Left ventricle myocardium inferior (tissue), 1 donor: ENCODE data around the gene CDH26. TPM values are rescaled to one million over a fixed set of nuclear protein-coding genes. Genes with fewer than 3 reads are reported as not detected.

ENCODE experiments used
- DNase-seq: peaks from one replicate; pipeline ENCODE4 v3.0.0-alpha.2; 2020
- H3K27ac ChIP-seq: fragments of 200-600 bp; replicated peaks from 2 replicates; pipeline ENCODE4 v1.8.0; 2021
- H3K27me3 ChIP-seq: fragments of 200-600 bp; 2 replicates; pipeline ENCODE4 v1.8.0; 2021; ENCODE audit warnings: low read depth
- H3K36me3 ChIP-seq: fragments of 200-600 bp; 2 replicates; pipeline ENCODE4 v1.8.0; 2021
- H3K4me1 ChIP-seq: fragments of 200-600 bp; 2 replicates; pipeline ENCODE4 v1.8.0; 2021
- H3K4me3 ChIP-seq: fragments of 200-600 bp; 2 replicates; pipeline ENCODE4 v1.8.0; 2021; ENCODE audit warnings: mild to moderate bottlenecking, moderate library complexity
- H3K9me3 ChIP-seq: fragments of 200-600 bp; replicated peaks from 2 replicates; pipeline ENCODE4 v1.8.0; 2021
- intact Hi-C: fragments of 100-400 bp; cut with micrococcal nuclease; formaldehyde crosslinking; loops from one replicate; pipeline ENCODE4 v1.11.0; 2022
- total RNA-seq: library from RNA; stranded (reverse); fragmentation: NEBNext Ultra II Directional; extraction: Animal tissue kit (Norgen Biotek cat#: 25700); gene quantifications from one replicate; pipeline ENCODE4 v1.2.1, GENCODE V29; 2021
- TF ChIP-seq, protein P1 (sequence below): fragments of 200-600 bp; IDR thresholded peaks from 2 replicates; pipeline ENCODE4 v1.8.0; 2021; ENCODE audit warnings: antibody characterized with exemption, mild to moderate bottlenecking, borderline replicate concordance
- donor health status: DM: no; HTN: yes; CAD: no; lungs with severe emphysema.

Gene CDH26
- total RNA-seq, 1 donor from 2014 or later: 1.3 TPM

DNA sequence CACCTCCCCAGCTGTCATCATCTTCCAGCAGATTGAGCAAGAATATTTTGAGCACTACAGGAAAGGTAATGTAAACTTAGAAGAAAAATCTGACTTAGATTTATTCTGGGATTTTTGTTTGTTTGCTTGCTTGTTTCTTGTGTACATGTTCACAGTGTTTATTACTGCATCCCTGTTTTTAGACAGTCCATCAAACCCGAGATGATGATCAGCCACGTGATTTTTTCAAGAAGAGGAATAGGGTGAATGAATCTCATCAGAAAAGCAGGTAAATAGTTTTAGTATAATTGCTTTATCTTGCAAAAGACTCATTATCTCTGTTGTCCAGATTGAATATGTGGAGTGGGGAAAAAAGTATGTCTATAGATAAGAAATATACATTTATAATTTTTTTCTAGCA lies 16.0 kb upstream of the CDH26 start:
- H3K9me3 ChIP-seq: no peaks in the 10 kb centered on the region
- H3K4me1 ChIP-seq: peaks cover 83% of the 10 kb centered on the region
- H3K36me3 ChIP-seq: peaks cover 37% of the 10 kb centered on the region
- peak overlapping the region; percentile 100 for H3K27ac ChIP-seq
- intact Hi-C loops: no loop called here
- H3K4me3 ChIP-seq: peak overlapping the region; percentile 85
- TF ChIP-seq, protein P1, sequence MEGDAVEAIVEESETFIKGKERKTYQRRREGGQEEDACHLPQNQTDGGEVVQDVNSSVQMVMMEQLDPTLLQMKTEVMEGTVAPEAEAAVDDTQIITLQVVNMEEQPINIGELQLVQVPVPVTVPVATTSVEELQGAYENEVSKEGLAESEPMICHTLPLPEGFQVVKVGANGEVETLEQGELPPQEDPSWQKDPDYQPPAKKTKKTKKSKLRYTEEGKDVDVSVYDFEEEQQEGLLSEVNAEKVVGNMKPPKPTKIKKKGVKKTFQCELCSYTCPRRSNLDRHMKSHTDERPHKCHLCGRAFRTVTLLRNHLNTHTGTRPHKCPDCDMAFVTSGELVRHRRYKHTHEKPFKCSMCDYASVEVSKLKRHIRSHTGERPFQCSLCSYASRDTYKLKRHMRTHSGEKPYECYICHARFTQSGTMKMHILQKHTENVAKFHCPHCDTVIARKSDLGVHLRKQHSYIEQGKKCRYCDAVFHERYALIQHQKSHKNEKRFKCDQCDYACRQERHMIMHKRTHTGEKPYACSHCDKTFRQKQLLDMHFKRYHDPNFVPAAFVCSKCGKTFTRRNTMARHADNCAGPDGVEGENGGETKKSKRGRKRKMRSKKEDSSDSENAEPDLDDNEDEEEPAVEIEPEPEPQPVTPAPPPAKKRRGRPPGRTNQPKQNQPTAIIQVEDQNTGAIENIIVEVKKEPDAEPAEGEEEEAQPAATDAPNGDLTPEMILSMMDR: no peak
- no peaks in the 10 kb centered on the region for H3K27me3 ChIP-seq
- DNase-seq: no peak

DNA sequence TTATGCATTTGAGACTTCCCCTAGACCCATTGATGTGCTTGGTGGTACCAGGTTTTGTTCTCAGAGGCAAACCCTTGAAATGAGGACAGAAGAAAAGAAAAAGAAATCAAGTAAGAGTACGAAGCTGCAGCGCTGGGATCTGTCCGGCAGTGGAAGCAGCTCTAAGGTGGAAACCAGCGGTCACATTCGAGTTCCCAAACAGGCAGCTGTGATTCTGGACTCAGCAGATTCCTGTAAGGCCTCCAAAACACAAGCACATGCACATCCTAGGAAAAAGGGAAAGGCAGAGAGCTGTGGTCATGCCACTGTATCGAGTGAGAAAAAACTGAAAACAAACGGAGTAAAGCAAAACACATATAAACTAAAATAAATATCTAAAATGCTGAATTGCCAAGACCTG lies 13.5 kb upstream of the CDH26 start:
- Histone ChIP-seq H3K27ac (peak overlapping the region; percentile 45), H3K27me3 (no peaks in the 10 kb centered on the region), H3K36me3 (peaks cover 37% of the 10 kb centered on the region), H3K4me1 (peaks cover 81% of the 10 kb centered on the region), H3K4me3 (no peak overlapping the region), H3K9me3 (no peaks in the 10 kb centered on the region)
- intact Hi-C loops: no loop called here
- TF ChIP-seq, protein P1: no peak
- no peak for DNase-seq

DNA sequence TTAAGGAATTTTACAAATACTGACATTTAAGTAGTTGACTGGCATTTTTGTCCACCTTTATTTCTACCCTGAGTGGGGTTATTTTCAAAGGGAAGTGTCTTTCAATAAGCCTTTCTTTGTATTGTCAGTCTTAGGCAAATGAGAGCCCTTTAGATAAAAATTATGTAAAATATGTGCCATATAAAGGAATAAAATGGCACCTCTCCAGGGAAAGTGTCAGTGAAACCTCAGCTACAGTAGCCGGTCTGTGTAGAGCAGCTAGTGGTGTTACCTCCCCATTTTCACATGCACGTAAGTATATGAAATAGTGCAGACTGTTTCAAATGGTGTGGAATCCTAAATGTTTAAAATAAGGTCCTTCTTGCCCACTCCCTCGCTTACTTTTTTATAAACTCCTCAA lies 13.0 kb upstream of the CDH26 start:
- Histone ChIP-seq H3K27ac (peak overlapping the region; percentile 45), H3K9me3 (no peaks in the 10 kb centered on the region), H3K27me3 (no peaks in the 10 kb centered on the region), H3K4me3 (no peak overlapping the region), H3K36me3 (peaks cover 37% of the 10 kb centered on the region), H3K4me1 (peaks cover 78% of the 10 kb centered on the region)
- no peak for DNase-seq
- TF ChIP-seq, protein P1: no peak
- intact Hi-C loops: no loop called here

DNA sequence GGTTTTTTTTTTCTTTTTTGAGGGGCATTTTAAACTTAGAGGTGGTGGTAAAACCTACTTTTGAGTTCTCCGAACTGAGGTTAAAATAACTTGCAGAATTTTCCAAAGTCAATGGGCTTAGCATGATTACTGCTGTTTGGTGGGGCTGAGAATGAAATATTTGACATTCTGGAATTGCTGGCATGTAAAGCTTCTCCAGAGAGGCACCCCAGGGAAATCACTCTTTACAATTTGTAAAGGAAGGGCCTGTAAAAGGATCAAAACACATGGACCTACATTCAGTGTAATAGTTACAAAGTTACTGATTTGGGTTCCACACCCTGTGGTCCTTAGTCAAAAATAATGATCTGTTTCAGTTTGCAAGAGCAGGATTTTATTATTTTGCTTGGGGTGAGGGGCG lies 12.5 kb upstream of the CDH26 start:
- Histone ChIP-seq H3K36me3 (peaks cover 39% of the 10 kb centered on the region), H3K4me1 (peaks cover 78% of the 10 kb centered on the region), H3K27ac (peak overlapping the region; percentile 45), H3K4me3 (no peak overlapping the region), H3K9me3 (no peaks in the 10 kb centered on the region), H3K27me3 (no peaks in the 10 kb centered on the region)
- TF ChIP-seq, protein P1: no peak
- intact Hi-C loops: no loop called here
- no peak for DNase-seq

DNA sequence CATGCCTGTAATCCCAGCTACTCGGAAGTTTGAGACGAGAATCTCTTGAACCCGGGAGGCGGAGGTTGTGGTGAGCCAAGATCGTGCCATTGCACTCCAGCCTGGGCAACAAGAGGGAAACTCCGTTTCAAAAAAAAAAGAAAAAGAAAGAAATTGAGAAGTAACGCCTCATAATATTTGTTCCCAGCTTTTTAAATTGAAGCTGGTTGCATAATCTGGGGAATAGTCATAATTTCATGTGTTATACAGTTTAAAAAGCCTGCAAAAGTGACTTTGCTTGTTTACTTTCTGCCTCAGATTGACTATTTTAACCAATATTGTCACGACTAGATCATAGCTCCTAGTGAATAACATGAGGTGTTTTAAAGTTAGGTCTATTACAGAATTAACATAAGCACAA lies 10.8 kb upstream of the CDH26 start:
- no peak for DNase-seq
- Histone ChIP-seq H3K4me1 (peaks cover 63% of the 10 kb centered on the region), H3K27me3 (no peaks in the 10 kb centered on the region), H3K27ac (no peak overlapping the region), H3K36me3 (peaks cover 47% of the 10 kb centered on the region), H3K4me3 (no peak overlapping the region), H3K9me3 (no peaks in the 10 kb centered on the region)
- intact Hi-C loops: no loop called here
- TF ChIP-seq, protein P1: no peak

DNA sequence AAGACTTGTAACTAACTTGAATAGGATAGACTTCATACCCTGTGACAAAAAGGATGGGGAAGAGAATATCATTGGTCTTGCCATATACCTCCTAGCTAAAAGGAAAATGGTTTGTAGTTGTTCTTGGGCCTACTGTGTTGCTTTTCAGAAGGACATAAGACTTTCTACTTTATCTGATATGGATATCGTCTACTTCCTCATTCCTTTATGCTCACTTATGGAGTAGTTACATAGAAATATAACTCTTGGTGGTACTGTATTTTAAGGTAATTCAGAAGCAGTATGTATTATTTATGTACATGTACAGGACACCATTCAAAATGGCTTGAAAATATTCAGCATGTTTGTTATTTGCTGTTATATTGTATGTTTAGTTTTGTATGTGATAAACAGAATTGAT lies 10.0 kb upstream of the CDH26 start:
- H3K27ac ChIP-seq: no peak overlapping the region
- peaks cover 54% of the 10 kb centered on the region for H3K4me1 ChIP-seq
- no peaks in the 10 kb centered on the region for H3K27me3 ChIP-seq
- no peak overlapping the region for H3K4me3 ChIP-seq
- no peaks in the 10 kb centered on the region for H3K9me3 ChIP-seq
- DNase-seq: no peak
- TF ChIP-seq, protein P1: no peak
- intact Hi-C loops: no loop called here
- H3K36me3 ChIP-seq: peaks cover 39% of the 10 kb centered on the region
